Spleen (tissue), 11 donors: ENCODE data around the gene NFKBIZ. TPM values are rescaled to one million over a fixed set of nuclear protein-coding genes. Genes with fewer than 3 reads are reported as not detected.

Source experiments
- DNase-seq: peaks from one replicate; pipeline ENCODE4 v3.0.0-alpha.2; 2020
- H3K27ac ChIP-seq, 8 donors: fragments of 200-600 bp; sonication (generic) in 7 of 8; 1 replicate in 4 of 8; 2 replicates in 4 of 8; pipeline versions ENCODE4 v1.5.0 to v1.8.0; 2016 to 2021; ENCODE audit warnings: inconsistent platforms in 4 of 8, mild to moderate bottlenecking in 4 of 8, moderate library complexity in 1 of 8
- H3K27me3 ChIP-seq, 7 donors: fragments of 200-600 bp; sonication (generic) in 6 of 7; replicated peaks in 1 of 7; 1 replicate in 4 of 7; 2 replicates in 3 of 7; pipeline versions ENCODE4 v1.5.0 to v1.8.0; 2016 to 2021; ENCODE audit warnings: inconsistent platforms in 3 of 7, mild to moderate bottlenecking in 1 of 7
- H3K36me3 ChIP-seq, 6 donors: fragments of 200-600 bp; sonication (generic) in 5 of 6; 1 replicate in 4 of 6; 2 replicates in 2 of 6; pipeline versions ENCODE4 v1.5.0 to v1.8.0; 2016 to 2021; ENCODE audit warnings: inconsistent platforms in 2 of 6
- H3K4me1 ChIP-seq, 6 donors: fragments of 200-600 bp; sonication (generic) in 5 of 6; 1 replicate in 3 of 6; 2 replicates in 3 of 6; pipeline versions ENCODE4 v1.5.0 to v1.8.0; 2016 to 2021; ENCODE audit warnings: inconsistent platforms in 3 of 6
- H3K4me3 ChIP-seq, 8 donors: fragments of 200-600 bp; sonication (generic) in 7 of 8; 1 replicate in 4 of 8; 2 replicates in 4 of 8; pipeline versions ENCODE4 v1.5.0 to v1.8.0; 2016 to 2021; ENCODE audit warnings: inconsistent platforms in 4 of 8, mild to moderate bottlenecking in 4 of 8, moderate library complexity in 2 of 8
- H3K9me3 ChIP-seq, 8 donors: fragments of 200-600 bp; sonication (generic) in 7 of 8; 1 replicate in 4 of 8; 2 replicates in 4 of 8; pipeline versions ENCODE4 v1.5.0 to v1.8.0; 2016 to 2021; ENCODE audit warnings: inconsistent platforms in 4 of 8
- CTCF ChIP-seq, 11 experiments: fragments of 200-600 bp in 7 of 11; fragments of 450-650 bp in 4 of 11; sonication (generic) in 4 of 11; IDR thresholded peaks in 8 of 11; conservative IDR thresholded peaks in 3 of 11; 1 replicate in 7 of 11; 2 replicates in 4 of 11; pipeline versions ENCODE4 v1.4.0 to v1.8.0; 2016 to 2021; ENCODE audit warnings: antibody characterized with exemption in 11 of 11, inconsistent platforms in 4 of 11, mild to moderate bottlenecking in 1 of 11
- POLR2A ChIP-seq, 3 donors: fragments of 450-650 bp; IDR thresholded peaks; one replicate each; pipeline ENCODE4 v1.5.1; 2017; ENCODE audit warnings: antibody characterized with exemption in 3 of 3, mild to moderate bottlenecking in 1 of 3
- POLR2AphosphoS5 ChIP-seq, 3 donors: sonication (generic); formaldehyde crosslinking; IDR thresholded peaks; one replicate each; pipeline ENCODE4 v1.5.1; 2017; ENCODE audit warnings: antibody characterized with exemption in 3 of 3
- WGBS, 5 donors: extraction: QIAGEN DNeasy Blood & Tissue Kit in 3 of 5; methylation state at CpG; one replicate each; pipeline versions ENCODE4 v1.1.5 to v1.1.7; 2013 to 2018; 5-methylcytosine and 5-hydroxymethylcytosine counted together
- intact Hi-C: fragments of 100-400 bp; cut with DNase I; formaldehyde crosslinking; loops from one replicate; pipeline ENCODE4 v1.15.0; 2023; ENCODE audit warnings: low total_unique reads
- polyA plus RNA-seq, 3 donors: library from polyadenylated mRNA; stranded (reverse); fragments of 200-250 nt; gene quantifications; one replicate each; pipeline ENCODE4 v1.2.1, GENCODE V29; 2013
- total RNA-seq, 7 donors: library from RNA; depleted of rRNA in 3 of 7; stranded (reverse); fragments of >200 nt in 3 of 7; fragmentation: NEBNext Ultra II Directional in 4 of 7; extraction: Animal tissue kit (Norgen Biotek cat#: 25700) in 4 of 7; gene quantifications; one replicate each; pipeline versions ENCODE4 v1.1.0 to v1.2.1, GENCODE V29; 2016 to 2021
- donor health status: healthy with polysubstance abuse.
- donor health status: DM: no; HTN: no; CAD: no; lungs with moderate emphysema.
- donor health status: DM: no; HTN: no; CAD: no.
- donor health status: Bipolar disorder and iron deficiency.
- donor health status: healthy.
- donor health status: DM: no; HTN: no; CAD: no.
- donor health status: DM: yes; HTN: yes; CAD: no.

Gene NFKBIZ
- total and polyA plus RNA-seq, 10 donors: 11.6 to 220 (median 90.1) TPM

- peaks cover 0 to under 1% (median 0%) of the 10 kb centered on the region in 8 donors for H3K9me3 ChIP-seq
- intact Hi-C loops: no loop called here
- peaks cover 0 to 4% (median 0%) of the 10 kb centered on the region in 6 donors for H3K36me3 ChIP-seq
- TF ChIP-seq CTCF (IDR thresholded peaks at IDR 0.05 in 8 of 11, conservative IDR thresholded peaks at IDR 0.05 in 3 of 11) (no peak), POLR2AphosphoS5 (IDR thresholded peaks at IDR 0.05) (no peak), POLR2A (IDR thresholded peaks at IDR 0.05) (no peak)
- no peaks in the 10 kb centered on the region for H3K27me3 ChIP-seq
- H3K27ac ChIP-seq: peak overlapping the region in 7 of 8 donors; percentile 9 to 83 (median 62)
- peaks cover 0 to 69% (median 28%) of the 10 kb centered on the region in 6 donors for H3K4me1 ChIP-seq
- 71 to 81% (median 78%) methylated on average over 3 of the region's 3 CpGs for WGBS, 5 donors
- no peak for DNase-seq
- peak overlapping the region in 1 of 8 donors; percentile 27 for H3K4me3 ChIP-seq
Measured at GRCh38 chr3:101836652-101837598, 12.4 kb upstream of the NFKBIZ start.

GRCh38 chr3:101838691-101839090 lies 10.6 kb upstream of the NFKBIZ start:
- Histone ChIP-seq H3K27ac (no peak overlapping the region), H3K4me1 (peaks cover 0 to 73% (median 26%) of the 10 kb centered on the region in 6 donors), H3K27me3 (no peaks in the 10 kb centered on the region), H3K36me3 (no peaks in the 10 kb centered on the region), H3K9me3 (peaks cover 0 to 6% (median 0%) of the 10 kb centered on the region in 8 donors), H3K4me3 (no peak overlapping the region)
- WGBS, 5 donors: 93 to 98% (median 95%) methylated on average over 2 of the region's 2 CpGs
- TF ChIP-seq POLR2A (IDR thresholded peaks at IDR 0.05): no peak
- TF ChIP-seq POLR2AphosphoS5 (IDR thresholded peaks at IDR 0.05): no peak
- no peak for TF ChIP-seq CTCF (IDR thresholded peaks at IDR 0.05 in 8 of 11, conservative IDR thresholded peaks at IDR 0.05 in 3 of 11)
- intact Hi-C loops: no loop called here
- DNase-seq: no peak

GRCh38 chr3:101840066-101840465 lies 9.2 kb upstream of the NFKBIZ start:
- Histone ChIP-seq H3K27me3 (no peaks in the 10 kb centered on the region), H3K4me1 (peaks cover 0 to 59% (median 16%) of the 10 kb centered on the region in 6 donors), H3K36me3 (no peaks in the 10 kb centered on the region), H3K4me3 (no peak overlapping the region), H3K9me3 (peaks cover 0 to 6% (median 0%) of the 10 kb centered on the region in 8 donors), H3K27ac (no peak overlapping the region)
- TF ChIP-seq CTCF (IDR thresholded peaks at IDR 0.05 in 8 of 11, conservative IDR thresholded peaks at IDR 0.05 in 3 of 11) (no peak), POLR2A (IDR thresholded peaks at IDR 0.05) (no peak), POLR2AphosphoS5 (IDR thresholded peaks at IDR 0.05) (no peak)
- intact Hi-C loops: no loop called here
- DNase-seq: no peak

GRCh38 chr3:101842245-101842934 lies 6.9 kb upstream of the NFKBIZ start:
- intact Hi-C loops: no loop called here
- no peak for DNase-seq
- peaks cover 0 to 45% (median 5%) of the 10 kb centered on the region in 6 donors for H3K4me1 ChIP-seq
- no peak for TF ChIP-seq POLR2A (IDR thresholded peaks at IDR 0.05)
- no peak for TF ChIP-seq POLR2AphosphoS5 (IDR thresholded peaks at IDR 0.05)
- peaks cover 0 to 6% (median 0%) of the 10 kb centered on the region in 8 donors for H3K9me3 ChIP-seq
- H3K4me3 ChIP-seq: no peak overlapping the region
- H3K36me3 ChIP-seq: no peaks in the 10 kb centered on the region
- no peaks in the 10 kb centered on the region for H3K27me3 ChIP-seq
- H3K27ac ChIP-seq: peak overlapping the region in 2 of 8 donors; percentile 54 to 63
- WGBS, 5 donors: 75 to 91% (median 86%) methylated on average over 2 of the region's 2 CpGs
